NCI-H345 treated with DMSO at 0.1 percent for 48 hours (cell line): ENCODE results near the gene SLC11A2.
"Not testable (repeated sequence)": the region's sequence is repeated elsewhere in the genome, so short reads cannot be mapped to it uniquely, and the experiment has no call there.

Experiments
- DNase-seq: peaks from one replicate; lab custom pipeline; 2025; ENCODE audit not compliant: unreplicated experiment; lab: John Stamatoyannopoulos, UW

The SLC11A2 gene

GRCh38 chr12:51027342-51027835, 1.2 kb upstream of the SLC11A2 start:
- no peak for DNase-seq

- no peak for DNase-seq
Observed at GRCh38 chr12:51025338-51025835, 797 bp downstream of the SLC11A2 start.

GRCh38 chr12:51023625-51024382, 2.4 kb downstream of the SLC11A2 start:
- no peak for DNase-seq

- no peak for DNase-seq
Observed at GRCh38 chr12:51021694-51022093, 4.5 kb downstream of the SLC11A2 start.

GRCh38 chr12:51020448-51021182, 5.6 kb downstream of the SLC11A2 start:
- no peak for DNase-seq

GRCh38 chr12:51019927-51020326, 6.3 kb downstream of the SLC11A2 start:
- no peak for DNase-seq

- DNase-seq: no peak
Observed at GRCh38 chr12:51018956-51019355, 7.2 kb downstream of the SLC11A2 start.

GRCh38 chr12:51017452-51017851, 8.7 kb downstream of the SLC11A2 start:
- DNase-seq: no peak

GRCh38 chr12:51014467-51014866, 11.7 kb downstream of the SLC11A2 start:
- not testable (repeated sequence) for DNase-seq

GRCh38 chr12:51013441-51013840, 12.7 kb downstream of the SLC11A2 start:
- no peak for DNase-seq

- no peak for DNase-seq
Observed at GRCh38 chr12:51012570-51013236, 13.5 kb downstream of the SLC11A2 start.

- no peak for DNase-seq
Observed at GRCh38 chr12:51011955-51012354, 14.2 kb downstream of the SLC11A2 start.

GRCh38 chr12:51009056-51009440, 17.1 kb downstream of the SLC11A2 start:
- no peak for DNase-seq

- no peak for DNase-seq
Observed at GRCh38 chr12:51008329-51009055, 17.7 kb downstream of the SLC11A2 start.

- no peak for DNase-seq
Observed at GRCh38 chr12:51005671-51006070, 20.5 kb downstream of the SLC11A2 start.

GRCh38 chr12:51005030-51005429, 21.2 kb downstream of the SLC11A2 start:
- DNase-seq: no peak

- DNase-seq: no peak
Observed at GRCh38 chr12:51004504-51004903, 21.7 kb downstream of the SLC11A2 start.

GRCh38 chr12:51001799-51002198, 24.4 kb downstream of the SLC11A2 start:
- DNase-seq: no peak

GRCh38 chr12:51000245-51000644, 25.9 kb downstream of the SLC11A2 start:
- no peak for DNase-seq

GRCh38 chr12:50999093-50999492, 27.1 kb downstream of the SLC11A2 start:
- no peak for DNase-seq

GRCh38 chr12:50992819-50993218, 33.4 kb downstream of the SLC11A2 start:
- DNase-seq: no peak
